ENCODE data around the gene MFGE8. TPM values are rescaled to one million over a fixed set of nuclear protein-coding genes. Genes with fewer than 3 reads are reported as not detected.

The MFGE8 gene
- total and polyA plus RNA-seq, 9 of the 15 experiments (the other 6 are each of a cell fraction or from before 2014, with no cell fraction given): 2.3 to 142 (median 62.3) TPM

GRCh38 chr15:88920186-88920891, 7.2 kb upstream of the MFGE8 start (continued):
- TF ChIP-seq CHAMP1 (IDR thresholded peaks at IDR 0.05): no peak
- no peak for TF ChIP-seq RBBP5 (IDR thresholded peaks at IDR 0.05; ENCODE audit: borderline replicate concordance, insufficient read depth, low read length, poor library complexity, severe bottlenecking)
- TF ChIP-seq KAT8 (IDR thresholded peaks at IDR 0.05; ENCODE audit: low read depth): no peak
- TF ChIP-seq EHMT2 (IDR thresholded peaks at IDR 0.05): no peak
- no peak for TF ChIP-seq PRMT5 (CRISPR knock-in tag; IDR thresholded peaks at IDR 0.05)
- no peak for TF ChIP-seq PHF21A (IDR thresholded peaks at IDR 0.05; ENCODE audit: borderline replicate concordance, low read depth)
- no peak for TF ChIP-seq FOXP4 (CRISPR knock-in tag; IDR thresholded peaks at IDR 0.05; ENCODE audit: borderline replicate concordance)
- TF ChIP-seq SRSF7 (optimal IDR thresholded peaks at IDR 0.05; ENCODE audit: low read depth, low read length): no peak
- TF ChIP-seq POLR2H (tag; IDR thresholded peaks at IDR 0.05; ENCODE audit: low read depth): peak; percentile 58
- no peak for TF ChIP-seq MGA (IDR thresholded peaks at IDR 0.05)
- TF ChIP-seq GABPA (tag; conservative IDR thresholded peaks at IDR 0.05; ENCODE audit: low read depth): no peak

All from K562 (cell line).